Measurements from ENCODE around the gene CPXM1. TPM values are rescaled to one million over a fixed set of nuclear protein-coding genes. Genes with fewer than 3 reads are reported as not detected.

The CPXM1 gene
- total RNA-seq, 2 donors from 2014 or later: 1.1 to 3.5 TPM

DNA sequence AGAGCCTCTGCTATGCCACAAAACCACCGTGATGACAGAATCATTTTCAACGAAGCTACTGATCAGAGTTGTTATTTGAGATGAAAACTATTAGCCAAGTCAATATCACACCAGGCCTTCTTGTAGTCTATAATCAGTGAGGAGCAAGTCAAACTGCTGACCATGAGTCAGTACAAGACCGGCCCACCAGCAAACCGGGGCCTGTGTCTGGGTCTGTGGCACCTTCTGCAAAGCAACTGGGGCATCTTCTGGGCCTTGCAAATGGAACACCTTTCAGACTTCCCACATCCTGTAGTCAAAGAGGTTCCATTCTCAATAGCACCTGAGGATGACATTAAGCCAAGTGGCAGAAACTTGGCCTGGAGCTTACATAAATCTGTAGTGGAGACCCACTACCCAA lies 38.5 kb downstream of the CPXM1 start:
- H3K36me3 Mint-ChIP-seq: no peaks in the 10 kb centered on the region
- H3K27ac Mint-ChIP-seq: no peak overlapping the region
- ATAC-seq (no peak), DNase-seq (ENCODE audit: low spot score in 2 of 2) (no peak)
- no peaks in the 10 kb centered on the region for H3K9me3 Mint-ChIP-seq

DNA sequence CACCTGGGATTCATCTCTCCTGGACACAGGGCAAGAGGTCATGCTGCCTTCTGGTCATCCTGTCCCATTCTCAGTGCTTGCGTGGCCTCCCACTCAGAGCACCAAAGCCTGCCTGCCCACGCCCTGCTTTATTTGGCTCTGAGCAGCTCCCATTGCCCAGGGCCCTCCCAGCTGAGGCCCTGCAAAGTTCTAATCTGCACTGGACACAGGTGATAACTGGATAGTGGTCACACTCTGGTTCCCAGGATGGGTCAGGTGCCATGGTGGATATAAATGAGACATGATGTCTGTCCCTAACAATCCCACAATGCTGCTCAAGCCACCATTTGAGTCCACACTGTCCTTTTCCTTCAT lies 39.5 kb downstream of the CPXM1 start:
- Mint-ChIP-seq H3K36me3 (no peaks in the 10 kb centered on the region), H3K9me3 (no peaks in the 10 kb centered on the region), H3K27ac (no peak overlapping the region)
- ATAC-seq (no peak), DNase-seq (ENCODE audit: low spot score in 2 of 2) (no peak)

DNA sequence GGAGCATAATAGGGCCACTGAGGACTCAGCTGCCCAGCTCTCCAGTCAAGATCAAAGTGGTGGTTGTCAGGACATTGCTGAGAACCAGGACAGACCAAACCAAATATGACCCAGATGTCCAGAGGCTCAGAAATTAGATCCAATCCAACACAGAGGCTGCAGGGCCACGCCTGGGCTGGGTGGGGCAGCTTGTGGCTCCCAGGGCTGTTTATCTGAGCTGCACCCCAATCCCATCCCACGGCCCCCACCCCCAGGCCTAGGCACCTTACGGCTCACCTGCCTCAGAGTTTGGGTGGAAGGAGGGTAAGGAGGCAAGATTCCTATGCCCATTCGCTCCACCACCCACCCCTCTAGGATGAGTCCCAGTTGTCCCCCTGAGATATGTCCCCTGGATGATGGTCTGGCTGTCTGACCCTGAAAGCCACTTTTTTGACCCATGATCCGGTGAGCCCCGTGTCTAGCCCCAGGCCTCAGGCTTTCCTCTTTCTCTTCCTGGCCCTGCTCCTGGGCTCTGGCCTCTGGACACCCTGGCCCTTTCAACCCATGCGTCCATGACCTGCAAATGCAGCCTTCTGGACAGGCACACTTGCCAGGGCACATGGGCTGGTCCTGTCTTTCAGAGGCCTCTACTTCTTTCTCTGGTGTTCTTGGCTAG lies 40.0 kb downstream of the CPXM1 start:
- DNase-seq (ENCODE audit: low spot score in 2 of 2): no peak
- no peak for ATAC-seq
- H3K27ac Mint-ChIP-seq: no peak overlapping the region
- no peaks in the 10 kb centered on the region for H3K36me3 Mint-ChIP-seq
- H3K9me3 Mint-ChIP-seq: no peaks in the 10 kb centered on the region

DNA sequence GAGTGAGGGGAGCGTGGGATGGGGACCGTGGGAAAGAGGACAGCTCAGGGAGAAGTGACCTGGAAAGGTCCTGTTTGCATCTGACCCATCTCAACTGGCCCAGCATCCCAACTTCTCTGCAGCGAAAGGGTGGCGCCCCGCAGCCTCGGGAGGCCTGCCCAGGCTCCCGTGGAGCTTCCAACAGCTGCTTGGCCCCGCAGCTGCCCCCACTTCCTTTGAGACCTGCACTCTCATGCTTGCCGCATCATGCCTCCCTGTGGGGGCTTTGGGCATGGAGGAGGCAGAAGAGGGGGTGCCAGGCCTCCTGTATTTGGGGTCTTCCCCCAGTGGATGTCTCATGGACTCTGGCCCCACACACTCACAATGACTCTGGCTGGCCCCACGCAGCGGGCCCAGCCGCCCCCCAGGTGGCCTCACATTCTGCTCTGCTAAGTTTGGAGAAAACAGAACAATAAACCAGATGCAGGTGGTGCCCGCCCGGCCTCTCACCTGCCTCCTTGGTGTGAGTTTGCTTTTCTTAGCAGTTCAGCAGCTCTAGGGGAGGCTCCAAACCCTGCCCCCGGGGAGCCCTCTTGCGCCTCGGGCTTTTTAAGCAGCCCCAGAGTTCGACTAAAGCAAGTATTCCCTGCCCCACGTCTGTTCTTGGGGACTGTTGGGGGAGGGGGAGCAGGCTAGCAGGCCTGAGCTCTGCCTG lies 40.7 kb downstream of the CPXM1 start:
- ATAC-seq: no peak
- Mint-ChIP-seq H3K27ac (no peak overlapping the region), H3K9me3 (no peaks in the 10 kb centered on the region), H3K36me3 (no peaks in the 10 kb centered on the region)
- no peak for DNase-seq (ENCODE audit: low spot score in 2 of 2)

DNA sequence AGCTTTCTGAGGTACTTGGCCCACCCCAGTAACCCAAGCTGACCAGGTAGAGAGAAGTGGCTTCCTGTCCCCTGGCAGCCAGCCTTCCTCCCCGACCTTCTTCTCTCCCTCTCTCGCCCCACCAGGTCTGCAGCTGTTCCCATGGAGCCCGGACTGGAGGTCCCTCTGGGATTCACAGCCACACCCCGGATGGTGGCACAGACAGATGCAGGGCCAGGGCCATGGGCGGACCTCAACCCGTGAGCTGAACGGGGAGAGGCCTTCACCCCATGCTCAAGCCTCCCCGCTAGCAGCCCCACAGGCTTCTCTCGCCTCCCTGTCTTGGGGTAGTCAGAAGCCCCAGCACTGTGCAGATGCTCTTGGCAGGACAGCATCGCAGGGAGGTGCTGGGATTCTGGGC lies 41.3 kb downstream of the CPXM1 start:
- Mint-ChIP-seq H3K36me3 (no peaks in the 10 kb centered on the region), H3K27ac (no peak overlapping the region), H3K9me3 (no peaks in the 10 kb centered on the region)
- no peak for DNase-seq (ENCODE audit: low spot score in 2 of 2)
- ATAC-seq: no peak

DNA sequence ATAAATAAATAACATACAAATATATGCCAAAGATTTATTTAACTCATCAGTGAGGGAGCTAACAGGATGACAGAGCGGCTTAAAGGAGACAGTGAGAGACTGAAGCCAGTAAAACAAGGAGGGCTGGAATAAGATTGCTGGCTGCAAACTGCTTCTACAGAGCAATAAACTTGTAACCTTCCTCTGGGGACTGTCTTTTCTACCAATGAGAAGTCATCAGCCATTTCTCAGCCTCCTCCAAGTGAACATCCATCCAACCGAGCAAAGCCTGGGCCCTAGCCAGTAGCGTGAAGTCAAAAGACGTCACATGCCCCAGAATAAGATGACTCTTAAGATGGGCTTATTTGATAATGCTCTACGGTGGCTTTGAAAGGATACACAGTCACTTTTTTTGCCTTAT lies 42.5 kb downstream of the CPXM1 start:
- Mint-ChIP-seq H3K27ac (no peak overlapping the region), H3K9me3 (no peaks in the 10 kb centered on the region), H3K36me3 (no peaks in the 10 kb centered on the region)
- ATAC-seq (no peak), DNase-seq (ENCODE audit: low spot score in 2 of 2) (no peak)

DNA sequence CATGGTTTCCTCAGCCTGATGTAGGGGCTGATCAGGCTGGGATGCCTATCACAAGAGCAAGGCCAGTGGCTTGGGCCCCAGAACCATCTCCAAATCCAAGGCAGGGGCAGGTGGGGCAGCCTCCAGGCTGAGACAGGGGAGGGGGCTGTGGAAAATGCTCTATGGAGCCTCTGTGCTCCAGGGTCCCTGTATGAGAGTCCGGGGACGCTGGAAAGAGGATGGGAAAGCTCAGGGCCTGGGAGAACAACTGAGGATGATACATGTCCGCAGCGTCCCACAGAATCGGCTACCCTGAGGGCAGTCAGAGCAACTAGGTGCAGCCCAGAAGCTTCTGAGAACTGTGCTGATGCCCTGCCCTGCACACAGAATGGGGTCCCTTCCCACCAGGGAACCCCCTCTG lies 43.4 kb downstream of the CPXM1 start:
- no peak for ATAC-seq
- Mint-ChIP-seq H3K9me3 (no peaks in the 10 kb centered on the region), H3K36me3 (no peaks in the 10 kb centered on the region), H3K27ac (no peak overlapping the region)
- DNase-seq (ENCODE audit: low spot score in 2 of 2): no peak

DNA sequence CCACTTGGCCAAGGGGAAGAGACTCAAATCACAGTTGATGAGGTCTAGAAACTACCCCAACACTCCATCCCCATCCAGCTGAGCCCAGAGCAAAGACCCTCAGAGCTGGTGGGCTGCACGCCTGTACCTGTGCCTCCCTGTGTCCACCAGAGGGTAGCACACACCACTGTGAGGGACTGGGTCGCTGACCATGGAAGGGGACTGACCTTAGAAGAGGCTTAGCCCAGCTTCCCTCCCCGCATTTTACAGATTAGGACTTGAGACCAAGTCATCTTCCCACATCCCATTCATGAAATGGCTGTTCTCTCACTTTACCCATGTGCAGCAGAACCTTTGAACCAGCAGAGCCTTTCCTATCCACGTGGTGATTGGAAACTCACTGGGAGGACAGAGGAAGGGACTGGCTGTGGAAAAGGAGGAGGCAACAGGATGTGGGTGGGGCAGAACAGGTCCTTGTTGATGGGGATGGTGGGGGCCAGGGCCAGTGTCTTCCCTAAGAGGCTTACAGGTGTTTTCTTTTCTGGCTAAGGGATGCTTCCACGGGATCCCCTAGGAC lies 44.3 kb downstream of the CPXM1 start:
- no peak for DNase-seq (ENCODE audit: low spot score in 2 of 2)

DNA sequence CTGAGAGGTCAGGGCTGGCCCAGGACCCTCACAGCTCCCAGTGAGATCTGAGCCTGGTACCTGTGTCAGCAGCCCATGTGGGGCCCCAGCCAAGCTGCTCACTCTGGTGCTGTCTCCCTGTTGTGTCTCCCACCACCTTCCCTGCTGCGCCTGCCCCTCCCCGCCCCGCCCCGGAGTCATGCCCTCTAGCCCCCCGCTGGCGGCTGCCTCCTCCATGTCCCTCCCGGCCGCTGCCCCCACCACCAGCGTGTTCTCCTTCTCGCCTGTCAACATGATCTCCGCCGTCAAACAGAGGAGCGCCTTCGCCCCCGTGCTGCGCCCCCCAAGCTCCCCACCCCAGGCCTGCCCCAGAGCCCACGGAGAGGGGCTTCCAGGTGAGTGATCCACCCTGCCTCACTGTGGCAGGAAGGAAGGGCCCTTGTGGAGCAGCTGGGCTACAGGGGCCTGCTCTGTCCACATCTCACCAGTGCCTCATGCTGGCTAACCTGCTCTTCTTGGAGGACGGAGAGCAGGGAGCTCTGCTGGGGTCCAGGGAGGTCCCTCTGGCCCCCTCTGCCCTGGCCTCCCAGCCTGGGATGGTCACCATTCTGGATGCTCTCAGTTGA lies 44.9 kb downstream of the CPXM1 start:
- ATAC-seq (no peak), DNase-seq (ENCODE audit: low spot score in 2 of 2) (peak in 1 of 2 donors; percentile 52)
- H3K27ac Mint-ChIP-seq: no peak overlapping the region
- no peaks in the 10 kb centered on the region for H3K9me3 Mint-ChIP-seq
- no peaks in the 10 kb centered on the region for H3K36me3 Mint-ChIP-seq

More for the DNA sequence above, 44.3 kb downstream of the CPXM1 start:
- Mint-ChIP-seq H3K9me3 (no peaks in the 10 kb centered on the region), H3K36me3 (no peaks in the 10 kb centered on the region), H3K27ac (no peak overlapping the region)
- ATAC-seq: no peak

DNA sequence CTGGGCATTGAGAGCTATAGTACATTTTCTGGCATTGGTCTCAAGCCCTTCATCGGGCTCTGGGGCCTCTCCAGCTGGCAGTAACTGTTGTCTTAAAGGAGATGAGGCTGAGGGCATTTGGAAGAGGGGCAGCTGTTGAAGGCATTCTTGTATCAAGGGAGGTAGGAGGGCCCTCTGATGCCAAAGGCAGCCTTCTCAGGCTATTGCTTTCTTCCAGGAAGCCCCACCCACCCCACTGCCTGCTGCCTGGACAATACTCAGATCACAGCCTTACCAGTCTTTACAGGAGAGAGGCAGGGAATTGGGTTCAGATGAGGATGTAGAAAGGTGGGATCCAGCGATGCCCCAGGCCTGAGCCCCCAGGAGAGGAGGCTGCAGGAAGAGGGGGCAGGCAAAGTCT lies 46.0 kb downstream of the CPXM1 start:
- H3K9me3 Mint-ChIP-seq: no peaks in the 10 kb centered on the region
- DNase-seq (ENCODE audit: low spot score in 2 of 2): peak in 1 of 2 donors; percentile 45
- no peak for ATAC-seq
- no peaks in the 10 kb centered on the region for H3K36me3 Mint-ChIP-seq
- H3K27ac Mint-ChIP-seq: no peak overlapping the region

DNA sequence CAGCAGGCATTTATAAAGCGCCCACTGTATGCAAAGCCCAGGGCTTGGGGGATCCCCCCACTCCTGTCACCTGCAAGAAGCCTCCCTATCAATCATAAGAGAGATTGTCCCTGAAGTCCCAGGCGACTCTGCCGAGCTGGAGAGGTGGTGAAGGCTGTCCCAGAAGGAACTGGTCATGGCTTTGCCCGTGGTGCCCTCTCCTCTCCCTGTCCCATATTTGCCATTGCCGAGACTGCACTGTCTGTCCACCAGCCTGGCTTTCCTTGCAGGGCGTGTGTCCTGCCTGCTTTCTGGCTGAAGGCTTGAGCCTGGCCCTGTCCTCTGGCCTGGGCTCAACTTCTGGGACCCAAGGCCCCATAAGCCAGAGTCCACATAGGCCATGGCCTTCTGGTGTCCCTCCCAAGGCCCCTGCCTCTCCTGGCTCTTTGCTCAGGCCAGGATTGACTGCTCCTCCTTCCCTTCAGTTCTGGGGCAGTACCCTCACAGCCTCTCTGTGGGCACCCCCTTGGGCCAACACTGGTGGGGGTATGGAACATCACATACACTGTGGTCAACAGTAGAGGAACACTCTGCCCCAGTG lies 46.9 kb downstream of the CPXM1 start:
- ATAC-seq: no peak
- peak in 1 of 2 donors; percentile 40 for DNase-seq (ENCODE audit: low spot score in 2 of 2)
- Mint-ChIP-seq H3K27ac (no peak overlapping the region), H3K36me3 (no peaks in the 10 kb centered on the region), H3K9me3 (no peaks in the 10 kb centered on the region)

DNA sequence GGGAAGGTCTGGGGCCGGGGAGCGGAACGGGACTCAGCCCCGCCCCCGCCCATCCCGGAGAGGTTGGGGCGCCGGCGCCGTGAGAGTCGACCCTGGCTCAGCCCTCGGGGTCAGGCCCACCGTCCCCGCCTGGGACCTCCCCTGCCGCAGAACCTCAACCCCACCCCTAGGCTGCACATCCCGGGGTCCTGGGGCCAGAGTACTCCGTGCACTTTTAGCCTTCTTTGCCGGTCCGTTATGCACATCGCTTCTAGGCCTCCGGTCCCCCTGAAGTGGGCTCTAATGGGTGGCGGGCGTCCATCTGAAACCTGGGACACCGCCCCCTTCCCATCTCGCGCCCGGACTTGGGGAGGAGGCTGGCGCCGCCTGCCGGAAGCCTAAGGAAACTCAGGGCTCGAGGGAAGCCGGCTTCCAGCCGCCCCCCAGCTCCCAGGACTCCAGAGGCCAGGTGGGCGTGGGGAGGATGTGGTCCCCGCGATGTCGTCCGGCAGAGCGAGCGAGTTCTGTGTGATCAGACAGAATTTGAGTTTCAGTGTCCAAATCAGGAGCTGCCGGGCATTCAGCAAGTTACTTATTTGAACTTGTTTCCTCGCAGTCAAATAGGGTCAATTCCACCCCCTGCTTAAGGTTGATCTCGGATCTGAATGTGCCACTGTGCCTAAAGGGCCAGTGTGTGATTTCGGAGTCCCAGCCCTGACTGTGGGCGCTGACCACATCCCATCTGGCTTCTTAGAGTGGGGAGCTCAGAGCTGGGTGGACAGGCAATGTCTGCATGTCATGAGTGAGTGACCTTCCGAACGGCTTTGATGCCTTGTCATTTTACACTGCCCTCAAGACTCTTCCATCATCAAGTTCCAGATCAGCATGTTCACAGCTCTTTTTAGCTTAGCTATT lies 47.6 kb downstream of the CPXM1 start:
- ATAC-seq (peak; percentile 28 to 37), DNase-seq (ENCODE audit: low spot score in 2 of 2) (peak; percentile 55)
- Mint-ChIP-seq H3K36me3 (no peaks in the 10 kb centered on the region), H3K27ac (no peak overlapping the region), H3K9me3 (no peaks in the 10 kb centered on the region)

DNA sequence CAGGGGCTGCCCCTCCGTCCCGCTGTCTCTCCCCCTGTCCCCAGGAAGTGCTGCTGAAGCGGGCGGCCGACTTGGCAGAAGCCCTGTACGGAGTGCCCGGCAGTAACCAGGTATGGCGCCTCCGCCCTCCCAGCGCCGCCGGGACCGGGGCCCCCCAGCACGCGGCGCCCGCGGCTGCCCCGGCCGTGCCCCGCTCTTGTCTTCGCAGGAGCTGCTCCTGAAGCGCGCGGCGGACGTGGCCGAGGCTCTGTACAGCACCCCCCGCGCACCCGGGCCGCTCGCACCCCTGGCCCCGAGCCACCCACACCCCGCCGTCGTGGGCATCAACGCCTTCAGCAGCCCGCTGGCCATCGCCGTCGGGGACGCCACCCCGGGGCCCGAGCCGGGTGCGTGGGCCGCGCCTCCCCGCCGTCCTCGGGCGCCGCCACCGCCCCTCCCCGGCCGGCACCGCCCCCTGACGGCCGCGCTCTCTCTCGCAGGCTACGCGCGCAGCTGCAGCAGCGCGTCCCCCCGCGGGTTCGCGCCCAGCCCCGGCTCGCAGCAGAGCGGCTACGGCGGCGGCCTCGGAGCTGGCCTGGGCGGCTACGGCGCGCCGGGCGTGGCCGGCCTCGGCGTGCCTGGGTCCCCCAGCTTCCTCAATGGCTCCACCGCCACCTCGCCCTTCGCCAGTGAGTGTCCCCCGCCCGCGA lies 48.4 kb downstream of the CPXM1 start:
- no peak overlapping the region for H3K27ac Mint-ChIP-seq
- H3K9me3 Mint-ChIP-seq: no peaks in the 10 kb centered on the region
- H3K36me3 Mint-ChIP-seq: no peaks in the 10 kb centered on the region
- peak; percentile 50 to 76 for ATAC-seq
- DNase-seq (ENCODE audit: low spot score in 2 of 2): peak; percentile 54 to 65

DNA sequence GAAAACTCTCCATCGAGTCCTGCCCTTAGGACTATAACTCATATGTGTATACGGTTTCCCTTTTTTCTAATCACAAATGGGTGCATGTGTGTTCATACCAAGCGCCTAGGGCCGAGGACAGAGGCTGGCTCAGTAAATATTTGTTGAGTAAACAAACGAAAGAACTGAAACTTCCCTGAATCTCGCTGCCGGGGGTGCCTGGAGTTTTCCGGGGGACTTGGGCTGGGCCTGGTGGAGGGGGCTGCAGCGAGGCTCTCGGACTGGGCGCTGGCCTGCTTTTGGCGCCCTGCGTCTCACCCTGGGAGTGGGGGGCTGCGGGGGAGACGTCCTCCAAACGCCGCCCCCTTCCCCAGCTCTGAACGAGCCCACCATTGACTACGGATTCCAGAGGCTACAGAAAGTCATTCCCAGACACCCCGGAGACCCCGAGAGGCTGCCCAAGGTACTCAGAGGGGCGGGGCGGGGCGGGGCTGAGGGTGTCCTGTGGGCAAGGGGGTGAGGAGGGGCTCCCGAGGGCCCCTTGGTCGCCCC lies 49.0 kb downstream of the CPXM1 start:
- DNase-seq (ENCODE audit: low spot score in 2 of 2) (peak in 1 of 2 donors; percentile 43), ATAC-seq (no peak)
- no peaks in the 10 kb centered on the region for H3K9me3 Mint-ChIP-seq
- H3K27ac Mint-ChIP-seq: no peak overlapping the region
- no peaks in the 10 kb centered on the region for H3K36me3 Mint-ChIP-seq

DNA sequence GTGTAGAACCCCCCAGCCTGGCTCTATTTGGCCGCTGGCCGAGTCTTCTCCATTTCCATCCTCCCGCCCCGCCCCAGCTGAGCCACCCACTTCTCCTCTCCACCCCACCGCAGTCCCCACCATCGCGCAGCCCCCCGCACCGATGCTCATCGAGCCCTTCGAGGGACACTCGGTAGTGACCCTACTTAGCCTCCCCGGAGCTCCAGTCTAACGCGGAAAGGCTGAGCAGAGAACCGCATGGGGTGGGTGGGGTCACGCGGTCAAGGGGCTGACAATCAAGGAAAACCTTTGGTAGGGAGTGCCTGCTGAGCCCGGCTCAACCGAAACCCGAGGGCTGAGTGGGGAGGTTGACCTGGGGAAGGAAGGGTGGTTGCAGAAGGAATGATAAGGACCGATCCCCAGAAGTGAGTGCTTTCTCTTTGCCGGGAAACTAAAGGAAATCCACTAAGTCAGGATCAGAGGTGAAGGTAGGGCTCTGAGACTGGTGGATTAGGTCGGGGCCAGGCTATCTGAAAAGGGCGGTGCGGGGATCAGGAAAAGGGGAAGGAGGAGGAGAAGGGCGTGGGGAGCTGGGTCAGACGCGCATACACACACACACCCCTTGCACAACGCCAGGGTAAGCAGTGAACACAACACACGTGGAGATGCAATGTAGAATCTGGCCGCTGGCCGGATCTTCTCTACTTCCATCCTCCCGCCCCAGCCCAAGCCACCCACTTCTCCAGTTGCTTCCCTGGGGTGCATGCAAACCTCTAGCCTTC lies 49.8 kb downstream of the CPXM1 start:
- Mint-ChIP-seq H3K27ac (no peak overlapping the region), H3K36me3 (no peaks in the 10 kb centered on the region), H3K9me3 (no peaks in the 10 kb centered on the region)
- peak in 1 of 2 donors; percentile 42 for DNase-seq (ENCODE audit: low spot score in 2 of 2)
- peak in 1 of 2 donors; percentile 33 for ATAC-seq

All from activated naive CD4-positive, alpha-beta T cell treated with anti-CD3 and anti-CD28 coated beads, Interleukin-2, amount 50 U/mL, for 72 hours (primary cell).